IMR-90 (cell line): ENCODE results near the gene EIF1.

Experiments used
- BHLHE40 ChIP-seq: fragments of 150-350 bp; IDR thresholded peaks from 2 replicates; pipeline ENCODE4 v1.6.1; 2016; ENCODE audit warnings: mild to moderate bottlenecking, low read depth, low read length
- CEBPB ChIP-seq: IDR thresholded peaks from 2 replicates; pipeline ENCODE4 v1.6.1; 2012; ENCODE audit warnings: low read depth, low read length, improper control_type of control experiment
- CTCF ChIP-seq: conservative IDR thresholded peaks from 2 replicates; pipeline ENCODE4 v1.5.1; 2012; ENCODE audit warnings: mild to moderate bottlenecking, low read depth, low read length, improper control_type of control experiment
- POLR2A ChIP-seq: IDR thresholded peaks from 2 replicates; pipeline ENCODE4 v1.6.1; 2012; ENCODE audit warnings: mild to moderate bottlenecking, low read depth, low read length
- RAD21 ChIP-seq: IDR thresholded peaks from 2 replicates; pipeline ENCODE4 v1.6.1; 2012; ENCODE audit warnings: low read length, improper control_type of control experiment
- SMC3 ChIP-seq: fragments of 150-350 bp; IDR thresholded peaks from 2 replicates; pipeline ENCODE4 v1.6.1; 2016; ENCODE audit warnings: low read depth, mild to moderate bottlenecking, antibody characterized with exemption, low read length, moderate library complexity
- TF ChIP-seq, protein P1 (sequence below): fragments of 150-350 bp; IDR thresholded peaks from 2 replicates; pipeline ENCODE4 v1.6.1; 2017; ENCODE audit warnings: mild to moderate bottlenecking, antibody characterized with exemption, low read length, low read depth

DNA sequence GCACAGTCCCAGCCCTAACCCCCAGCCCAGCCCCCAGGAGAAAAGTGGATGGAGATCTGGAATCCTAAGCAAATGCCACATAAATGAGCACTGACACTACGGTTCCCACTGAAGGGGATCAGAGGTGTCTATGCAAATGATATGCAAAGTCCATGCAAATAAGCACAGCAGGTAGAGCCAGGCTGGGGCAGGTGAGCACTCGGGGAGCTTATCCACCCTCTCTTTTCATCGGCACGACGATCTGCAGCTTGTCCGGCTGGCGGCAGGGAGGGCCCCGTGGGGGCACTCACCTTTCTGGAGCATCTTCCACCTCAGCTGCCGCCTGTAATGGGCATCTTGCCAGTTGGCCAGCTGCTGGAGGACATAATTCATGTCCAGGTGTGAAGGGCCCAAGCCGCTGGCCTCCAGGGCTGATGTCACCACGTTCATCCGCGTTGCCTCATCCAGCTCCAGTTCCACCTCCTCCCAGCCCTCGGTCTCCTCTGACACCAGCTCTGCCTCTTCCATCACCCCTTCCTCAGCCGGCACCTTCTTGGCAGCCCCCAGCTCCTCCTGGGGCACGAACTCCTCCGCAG, 35.9 kb downstream of the EIF1 start:
- TF ChIP-seq POLR2A = no peak
- TF ChIP-seq CTCF = no peak
- TF ChIP-seq CEBPB = no peak
- TF ChIP-seq, protein P1, sequence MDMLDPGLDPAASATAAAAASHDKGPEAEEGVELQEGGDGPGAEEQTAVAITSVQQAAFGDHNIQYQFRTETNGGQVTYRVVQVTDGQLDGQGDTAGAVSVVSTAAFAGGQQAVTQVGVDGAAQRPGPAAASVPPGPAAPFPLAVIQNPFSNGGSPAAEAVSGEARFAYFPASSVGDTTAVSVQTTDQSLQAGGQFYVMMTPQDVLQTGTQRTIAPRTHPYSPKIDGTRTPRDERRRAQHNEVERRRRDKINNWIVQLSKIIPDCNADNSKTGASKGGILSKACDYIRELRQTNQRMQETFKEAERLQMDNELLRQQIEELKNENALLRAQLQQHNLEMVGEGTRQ = no peak
- no peak for TF ChIP-seq SMC3
- TF ChIP-seq BHLHE40 = no peak
- TF ChIP-seq RAD21 = no peak
